ENCODE data around the gene CPTP. TPM values are rescaled to one million over a fixed set of nuclear protein-coding genes. Genes with fewer than 3 reads are reported as not detected.

CPTP gene
- total RNA-seq, 4 donors from 2014 or later: 12.0 to 24.9 (median 18.8) TPM

DNA sequence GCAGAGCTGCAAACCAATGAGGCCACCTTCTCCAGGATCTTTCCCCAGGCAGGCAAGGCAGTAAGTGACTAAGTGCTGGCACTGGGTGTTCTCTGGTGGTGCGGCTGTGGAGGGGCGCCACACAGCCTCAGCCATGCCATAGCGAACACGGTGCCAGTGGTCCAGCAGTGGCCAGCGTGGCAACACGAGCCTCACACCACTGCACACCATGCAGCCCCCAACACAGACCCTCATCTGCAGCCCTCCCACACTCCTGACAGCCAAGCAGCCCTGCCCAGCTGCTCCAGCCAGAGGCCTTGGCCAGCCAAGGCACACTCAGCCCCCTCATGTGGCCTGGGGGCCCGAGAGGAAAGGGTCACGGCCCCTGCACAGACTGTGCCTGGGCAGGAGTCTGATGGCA, 3.1 kb upstream of the CPTP start:
- Histone ChIP-seq H3K4me1 (peaks cover 0 to 84% (median 33%) of the 10 kb centered on the region in 4 donors), H3K9me3 (no peaks in the 10 kb centered on the region), H3K36me3 (peaks cover 0 to 45% (median 7%) of the 10 kb centered on the region in 3 donors), H3K4me3 (no peak overlapping the region), H3K27me3 (no peaks in the 10 kb centered on the region), H3K27ac (no peak overlapping the region)
- no peak for TF ChIP-seq POLR2A (IDR thresholded peaks at IDR 0.05)
- no peak for TF ChIP-seq EP300 (IDR thresholded peaks at IDR 0.05)
- TF ChIP-seq, protein P1, sequence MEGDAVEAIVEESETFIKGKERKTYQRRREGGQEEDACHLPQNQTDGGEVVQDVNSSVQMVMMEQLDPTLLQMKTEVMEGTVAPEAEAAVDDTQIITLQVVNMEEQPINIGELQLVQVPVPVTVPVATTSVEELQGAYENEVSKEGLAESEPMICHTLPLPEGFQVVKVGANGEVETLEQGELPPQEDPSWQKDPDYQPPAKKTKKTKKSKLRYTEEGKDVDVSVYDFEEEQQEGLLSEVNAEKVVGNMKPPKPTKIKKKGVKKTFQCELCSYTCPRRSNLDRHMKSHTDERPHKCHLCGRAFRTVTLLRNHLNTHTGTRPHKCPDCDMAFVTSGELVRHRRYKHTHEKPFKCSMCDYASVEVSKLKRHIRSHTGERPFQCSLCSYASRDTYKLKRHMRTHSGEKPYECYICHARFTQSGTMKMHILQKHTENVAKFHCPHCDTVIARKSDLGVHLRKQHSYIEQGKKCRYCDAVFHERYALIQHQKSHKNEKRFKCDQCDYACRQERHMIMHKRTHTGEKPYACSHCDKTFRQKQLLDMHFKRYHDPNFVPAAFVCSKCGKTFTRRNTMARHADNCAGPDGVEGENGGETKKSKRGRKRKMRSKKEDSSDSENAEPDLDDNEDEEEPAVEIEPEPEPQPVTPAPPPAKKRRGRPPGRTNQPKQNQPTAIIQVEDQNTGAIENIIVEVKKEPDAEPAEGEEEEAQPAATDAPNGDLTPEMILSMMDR (IDR thresholded peaks at IDR 0.05): no peak
- WGBS, 2 donors: 88 to 93% methylated on average over 8 of the region's 8 CpGs
- no peak for DNase-seq (ENCODE audit: low spot score in 2 of 2)

DNA sequence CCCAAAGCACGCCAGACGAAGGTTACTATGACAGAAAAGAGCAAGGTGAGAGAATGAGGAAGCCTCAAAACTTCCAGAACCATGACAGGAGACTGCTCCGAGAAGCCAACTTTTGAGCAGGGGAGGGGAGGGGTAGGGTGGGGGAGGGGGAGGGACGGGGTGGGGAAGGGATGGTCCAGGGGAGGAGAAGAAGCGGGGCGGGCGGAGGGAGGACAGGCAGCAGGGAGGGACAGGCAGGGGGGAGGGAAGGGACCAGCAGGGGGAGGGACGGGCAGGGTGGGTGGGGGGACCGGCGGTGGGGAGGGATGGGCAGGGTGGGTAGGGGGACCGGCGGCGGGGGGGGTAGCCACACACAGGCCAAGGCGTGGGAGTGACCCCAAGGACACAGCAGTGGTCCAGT, 2.2 kb upstream of the CPTP start:
- TF ChIP-seq POLR2A (IDR thresholded peaks at IDR 0.05): no peak
- TF ChIP-seq EP300 (IDR thresholded peaks at IDR 0.05): no peak
- TF ChIP-seq, protein P1 (IDR thresholded peaks at IDR 0.05): no peak
- DNase-seq (ENCODE audit: low spot score in 2 of 2): no peak
- Histone ChIP-seq H3K27ac (no peak overlapping the region), H3K36me3 (peaks cover 0 to 47% (median 12%) of the 10 kb centered on the region in 3 donors), H3K9me3 (no peaks in the 10 kb centered on the region), H3K4me3 (no peak overlapping the region), H3K27me3 (no peaks in the 10 kb centered on the region), H3K4me1 (peaks cover 0 to 85% (median 33%) of the 10 kb centered on the region in 4 donors)
- 81 to 83% methylated on average over 8 to 9 of the region's 14 CpGs for WGBS, 2 donors

DNA sequence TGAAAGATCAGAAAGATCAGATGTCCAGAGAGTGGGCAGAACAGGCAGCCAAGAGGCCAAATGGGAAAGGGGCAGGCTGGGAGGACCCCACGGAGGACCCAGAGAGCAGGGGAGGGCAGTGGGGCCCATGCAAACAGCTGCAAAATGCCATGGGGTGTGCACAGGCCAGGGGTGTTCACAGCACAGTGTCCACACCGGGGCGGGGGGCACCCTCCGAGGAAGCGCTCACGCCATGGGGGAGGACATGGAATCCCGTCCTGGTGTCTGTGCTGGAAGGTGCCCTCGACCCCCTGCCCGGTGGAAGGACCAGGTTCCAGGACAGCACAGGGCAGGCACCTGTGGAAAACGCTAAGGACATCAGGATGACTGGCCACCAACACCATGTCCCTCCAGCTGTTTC, 1.6 kb upstream of the CPTP start:
- Histone ChIP-seq H3K27ac (no peak overlapping the region), H3K4me1 (peaks cover 0 to 80% (median 32%) of the 10 kb centered on the region in 4 donors), H3K4me3 (no peak overlapping the region), H3K27me3 (no peaks in the 10 kb centered on the region), H3K36me3 (peaks cover 0 to 47% (median 14%) of the 10 kb centered on the region in 3 donors), H3K9me3 (no peaks in the 10 kb centered on the region)
- TF ChIP-seq EP300 (IDR thresholded peaks at IDR 0.05) (no peak), POLR2A (IDR thresholded peaks at IDR 0.05) (no peak)
- TF ChIP-seq, protein P1 (IDR thresholded peaks at IDR 0.05): no peak
- WGBS, 2 donors: 78 to 80% methylated on average over 10 of the region's 10 CpGs
- no peak for DNase-seq (ENCODE audit: low spot score in 2 of 2)

DNA sequence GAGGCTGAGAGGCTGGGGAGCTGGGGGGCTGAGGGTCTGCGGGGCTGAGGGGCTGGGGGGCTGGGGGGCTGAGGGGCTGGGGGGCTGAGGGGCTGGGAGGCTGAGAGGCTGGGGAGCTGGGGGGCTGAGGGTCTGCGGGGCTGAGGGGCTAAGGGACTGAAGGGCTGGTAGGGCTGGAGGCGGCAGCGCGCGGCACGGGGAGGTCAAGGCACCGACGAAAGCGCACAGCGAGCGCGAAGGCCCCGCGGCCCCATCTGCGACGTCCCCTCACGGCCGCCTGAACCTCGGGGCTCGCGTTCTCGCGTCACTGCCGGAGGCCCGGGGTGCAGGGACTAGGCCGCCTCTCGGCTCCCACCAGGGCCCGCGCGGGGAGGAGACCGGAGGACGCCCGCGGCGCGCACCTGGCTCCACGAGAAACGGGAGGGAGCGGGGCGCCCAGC, 498 bp upstream of the CPTP start:
- TF ChIP-seq, protein P1 (IDR thresholded peaks at IDR 0.05): no peak
- TF ChIP-seq EP300 (IDR thresholded peaks at IDR 0.05) (no peak), POLR2A (IDR thresholded peaks at IDR 0.05) (no peak)
- H3K9me3 ChIP-seq: no peaks in the 10 kb centered on the region

DNA sequence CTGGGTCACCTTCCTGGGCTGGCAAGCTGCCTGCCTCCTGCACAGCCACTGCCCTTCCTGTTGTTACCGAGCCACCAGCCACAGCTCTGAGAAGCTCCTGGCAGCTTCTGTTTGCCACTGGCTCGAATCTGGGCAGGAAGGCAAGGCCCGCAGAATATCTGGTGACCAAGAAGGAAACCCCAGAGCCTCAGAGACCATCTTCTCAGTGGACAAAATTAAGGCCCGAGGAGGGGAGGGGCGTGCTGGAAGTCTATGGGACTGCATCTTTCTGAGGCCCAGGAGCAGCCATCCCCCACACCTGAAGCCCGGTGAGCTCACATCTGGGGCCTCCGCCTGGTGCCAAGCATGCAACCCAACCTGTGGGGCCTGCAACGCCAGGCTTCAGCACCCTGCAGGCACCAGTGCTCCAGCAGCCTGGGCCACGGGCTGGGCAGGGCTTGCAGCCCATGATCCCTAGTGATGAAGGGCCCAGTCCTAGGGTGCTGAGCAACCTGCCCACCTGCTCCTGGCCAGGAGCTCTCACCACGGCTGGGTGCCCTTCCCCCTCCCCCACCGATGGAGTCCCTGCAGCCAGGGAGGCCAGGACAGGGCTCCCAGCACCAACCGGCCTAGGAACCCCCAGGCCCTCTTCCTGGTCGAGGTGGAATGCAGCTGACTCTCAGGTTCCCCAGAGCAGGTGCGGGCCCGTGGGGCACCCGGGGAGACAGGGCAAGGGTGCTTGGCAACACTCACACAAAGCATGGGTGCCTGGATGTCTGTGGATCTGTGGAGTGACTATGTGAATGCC, 879 bp downstream of the CPTP start:
- Histone ChIP-seq H3K9me3 (no peaks in the 10 kb centered on the region), H3K4me3 (peak overlapping the region; percentile 85 to 97 (median 90)), H3K27ac (peak overlapping the region; percentile 61 to 92 (median 88)), H3K4me1 (peaks cover 0 to 66% (median 34%) of the 10 kb centered on the region in 4 donors), H3K36me3 (peaks cover 0 to 38% (median 7%) of the 10 kb centered on the region in 3 donors), H3K27me3 (no peaks in the 10 kb centered on the region)
- DNase-seq (ENCODE audit: low spot score in 2 of 2): no peak
- 47 to 48% methylated on average over 9 to 10 of the region's 16 CpGs for WGBS, 2 donors
- TF ChIP-seq POLR2A (IDR thresholded peaks at IDR 0.05) (no peak), EP300 (IDR thresholded peaks at IDR 0.05) (no peak)
- TF ChIP-seq, protein P1 (IDR thresholded peaks at IDR 0.05): no peak

More for the DNA sequence above, 498 bp upstream of the CPTP start:
- 0 to 1% methylated on average over 16 to 25 of the region's 41 CpGs for WGBS, 2 donors
- H3K36me3 ChIP-seq: peaks cover 0 to 47% (median 11%) of the 10 kb centered on the region in 3 donors
- no peak for DNase-seq (ENCODE audit: low spot score in 2 of 2)
- H3K4me3 ChIP-seq: peak overlapping the region; percentile 85 to 97 (median 90)
- H3K27me3 ChIP-seq: no peaks in the 10 kb centered on the region
- peaks cover 0 to 69% (median 29%) of the 10 kb centered on the region in 4 donors for H3K4me1 ChIP-seq
- peak overlapping the region; percentile 61 to 92 (median 88) for H3K27ac ChIP-seq

Measured in tibial nerve (tissue), 4 donors.